Measurements from ENCODE around the gene CACNG6.
"Not testable (repeated sequence)": the region's sequence is repeated elsewhere in the genome, so short reads cannot be mapped to it uniquely, and the experiment has no call there.

CACNG6 gene

GRCh38 chr19:53991224-53992113, at the start of gene CACNG6:
Gene CACNG6, plus strand, starts transcription at chr19:53991637. Its CDS starts 1,241 bp downstream, at chr19:53992878.
- H3K4me3 Mint-ChIP-seq, result peak within 1 kb of the TSS; percentile 33
- DNase-seq (ENCODE audit: low spot score in 2 of 2), result no peak

GRCh38 chr19:53942001-53942786, 49.2 kb upstream of the CACNG6 start:
- peaks cover 9% of the 10 kb centered on the region for H3K4me1 Mint-ChIP-seq
- no peaks in the 10 kb centered on the region for H3K9me3 Mint-ChIP-seq
- ATAC-seq, result no peak
- no peak overlapping the region for H3K27ac Mint-ChIP-seq
- DNase-seq (ENCODE audit: low spot score in 2 of 2), result no peak
- H3K4me3 Mint-ChIP-seq, result no peak overlapping the region
- H3K36me3 Mint-ChIP-seq, result no peaks in the 10 kb centered on the region

More at GRCh38 chr19:53991224-53992113, at the start of gene CACNG6:
- Mint-ChIP-seq H3K4me1 (peaks cover 7% of the 10 kb centered on the region), H3K36me3 (no peaks in the 10 kb centered on the region), H3K9me3 (no peaks in the 10 kb centered on the region), H3K27ac (no peak within 1 kb of the TSS)
- ATAC-seq, result no peak

GRCh38 chr19:53944416-53944815, 47.0 kb upstream of the CACNG6 start:
- Mint-ChIP-seq H3K36me3 (no peaks in the 10 kb centered on the region), H3K4me3 (no peak overlapping the region), H3K27ac (no peak overlapping the region), H3K9me3 (no peaks in the 10 kb centered on the region), H3K4me1 (peaks cover 9% of the 10 kb centered on the region)
- ATAC-seq, result no peak
- no peak for DNase-seq (ENCODE audit: low spot score in 2 of 2)

- peaks cover 9% of the 10 kb centered on the region for H3K4me1 Mint-ChIP-seq
- ATAC-seq, result no peak
- H3K36me3 Mint-ChIP-seq, result no peaks in the 10 kb centered on the region
- H3K4me3 Mint-ChIP-seq, result no peak overlapping the region
- no peaks in the 10 kb centered on the region for H3K9me3 Mint-ChIP-seq
- H3K27ac Mint-ChIP-seq, result no peak overlapping the region
- DNase-seq (ENCODE audit: low spot score in 2 of 2), result no peak
These were observed 46.5 kb upstream of the CACNG6 start for GRCh38 chr19:53944933-53945332.

GRCh38 chr19:53945441-53945840, 46.0 kb upstream of the CACNG6 start:
- Mint-ChIP-seq H3K9me3 (no peaks in the 10 kb centered on the region), H3K4me1 (peaks cover 9% of the 10 kb centered on the region), H3K36me3 (no peaks in the 10 kb centered on the region), H3K27ac (no peak overlapping the region), H3K4me3 (no peak overlapping the region)
- DNase-seq (ENCODE audit: low spot score in 2 of 2) (no peak), ATAC-seq (no peak)

GRCh38 chr19:53945998-53946397, 45.4 kb upstream of the CACNG6 start:
- H3K4me3 Mint-ChIP-seq, result no peak overlapping the region
- H3K9me3 Mint-ChIP-seq, result no peaks in the 10 kb centered on the region
- DNase-seq (ENCODE audit: low spot score in 2 of 2), result no peak
- H3K4me1 Mint-ChIP-seq, result peaks cover 9% of the 10 kb centered on the region
- no peak overlapping the region for H3K27ac Mint-ChIP-seq
- H3K36me3 Mint-ChIP-seq, result no peaks in the 10 kb centered on the region
- no peak for ATAC-seq

GRCh38 chr19:53947624-53948023, 43.8 kb upstream of the CACNG6 start:
- no peak for ATAC-seq
- no peak overlapping the region for H3K27ac Mint-ChIP-seq
- H3K9me3 Mint-ChIP-seq, result no peaks in the 10 kb centered on the region

GRCh38 chr19:53948611-53949010, 42.8 kb upstream of the CACNG6 start:
- not testable (repeated sequence) for ATAC-seq; H3K36me3 Mint-ChIP-seq; H3K9me3 Mint-ChIP-seq; DNase-seq (ENCODE audit: low spot score in 2 of 2); H3K4me3 Mint-ChIP-seq; H3K27ac Mint-ChIP-seq; H3K4me1 Mint-ChIP-seq

More at GRCh38 chr19:53947624-53948023, 43.8 kb upstream of the CACNG6 start:
- DNase-seq (ENCODE audit: low spot score in 2 of 2), result no peak
- Mint-ChIP-seq H3K36me3 (no peaks in the 10 kb centered on the region), H3K4me3 (no peak overlapping the region), H3K4me1 (peaks cover 6% of the 10 kb centered on the region)

- H3K27ac Mint-ChIP-seq, result no peak overlapping the region
- no peaks in the 10 kb centered on the region for H3K4me1 Mint-ChIP-seq
- ATAC-seq (no peak), DNase-seq (ENCODE audit: low spot score in 2 of 2) (no peak)
- no peaks in the 10 kb centered on the region for H3K36me3 Mint-ChIP-seq
- H3K4me3 Mint-ChIP-seq, result no peak overlapping the region
- H3K9me3 Mint-ChIP-seq, result no peaks in the 10 kb centered on the region
These were observed 40.0 kb upstream of the CACNG6 start for GRCh38 chr19:53951436-53951835.

- Mint-ChIP-seq H3K36me3 (no peaks in the 10 kb centered on the region), H3K27ac (no peak overlapping the region), H3K4me1 (no peaks in the 10 kb centered on the region), H3K4me3 (no peak overlapping the region), H3K9me3 (no peaks in the 10 kb centered on the region)
- no peak for ATAC-seq
- DNase-seq (ENCODE audit: low spot score in 2 of 2), result no peak
These were observed 39.5 kb upstream of the CACNG6 start for GRCh38 chr19:53951947-53952346.

GRCh38 chr19:53953383-53953782, 38.1 kb upstream of the CACNG6 start:
- Mint-ChIP-seq H3K4me3 (no peak overlapping the region), H3K4me1 (peaks cover under 1% of the 10 kb centered on the region), H3K36me3 (no peaks in the 10 kb centered on the region), H3K9me3 (no peaks in the 10 kb centered on the region), H3K27ac (no peak overlapping the region)
- ATAC-seq, result no peak
- DNase-seq (ENCODE audit: low spot score in 2 of 2), result no peak

GRCh38 chr19:53957448-53958167, 33.8 kb upstream of the CACNG6 start:
- Mint-ChIP-seq H3K36me3 (no peaks in the 10 kb centered on the region), H3K27ac (no peak overlapping the region), H3K4me3 (no peak overlapping the region), H3K4me1 (peaks cover 10% of the 10 kb centered on the region), H3K9me3 (no peaks in the 10 kb centered on the region)
- DNase-seq (ENCODE audit: low spot score in 2 of 2) (no peak), ATAC-seq (no peak)

- no peak for DNase-seq (ENCODE audit: low spot score in 2 of 2)
- H3K4me1 Mint-ChIP-seq, result peaks cover 10% of the 10 kb centered on the region
- no peak for ATAC-seq
- H3K27ac Mint-ChIP-seq, result no peak overlapping the region
- H3K4me3 Mint-ChIP-seq, result no peak overlapping the region
- H3K36me3 Mint-ChIP-seq, result no peaks in the 10 kb centered on the region
- H3K9me3 Mint-ChIP-seq, result no peaks in the 10 kb centered on the region
These were observed 33.3 kb upstream of the CACNG6 start for GRCh38 chr19:53958168-53958571.

GRCh38 chr19:53958823-53959757, 32.3 kb upstream of the CACNG6 start:
- Mint-ChIP-seq H3K4me3 (no peak overlapping the region), H3K27ac (no peak overlapping the region), H3K9me3 (no peaks in the 10 kb centered on the region), H3K36me3 (no peaks in the 10 kb centered on the region), H3K4me1 (peaks cover 18% of the 10 kb centered on the region)
- ATAC-seq (no peak), DNase-seq (ENCODE audit: low spot score in 2 of 2) (no peak)

Data from stimulated activated effector memory CD8-positive, alpha-beta T cell treated with anti-CD3 and anti-CD28 coated beads, Interleukin-12 subunit alpha, Interleukin-12 subunit beta, amount 100 ng/mL, for 72 hours (primary cell).